ENCODE data around the gene GATB.

Gene GATB

GRCh38 chr4:151694961-151695720 lies 65.7 kb downstream of the GATB start:
- peak; percentile 28 for DNase-seq (ENCODE audit: low read depth)

GRCh38 chr4:151692821-151693673 lies 67.8 kb downstream of the GATB start:
- no peak for DNase-seq (ENCODE audit: low read depth)

GRCh38 chr4:151692443-151692782 lies 68.4 kb downstream of the GATB start:
- no peak for DNase-seq (ENCODE audit: low read depth)

- no peak for DNase-seq (ENCODE audit: low read depth)
Observed at GRCh38 chr4:151691639-151692442, 69.0 kb downstream of the GATB start.

GRCh38 chr4:151690876-151691275 lies 69.9 kb downstream of the GATB start:
- DNase-seq (ENCODE audit: low read depth), result no peak

GRCh38 chr4:151690164-151690870 lies 70.5 kb downstream of the GATB start:
- peak; percentile 85 for DNase-seq (ENCODE audit: low read depth)

GRCh38 chr4:151689211-151689991 lies 71.4 kb downstream of the GATB start:
- no peak for DNase-seq (ENCODE audit: low read depth)

GRCh38 chr4:151688785-151689043 lies 72.1 kb downstream of the GATB start:
- DNase-seq (ENCODE audit: low read depth), result no peak

- DNase-seq (ENCODE audit: low read depth), result peak; percentile 91
Observed at GRCh38 chr4:151688003-151688784, 72.6 kb downstream of the GATB start.

- DNase-seq (ENCODE audit: low read depth), result peak; percentile 78
Observed at GRCh38 chr4:151687021-151687640, 73.7 kb downstream of the GATB start.

GRCh38 chr4:151685303-151685702 lies 75.5 kb downstream of the GATB start:
- no peak for DNase-seq (ENCODE audit: low read depth)

- no peak for DNase-seq (ENCODE audit: low read depth)
Observed at GRCh38 chr4:151681085-151681484, 79.7 kb downstream of the GATB start.

GRCh38 chr4:151679231-151679630 lies 81.6 kb downstream of the GATB start:
- no peak for DNase-seq (ENCODE audit: low read depth)

GRCh38 chr4:151678048-151678872 lies 82.5 kb downstream of the GATB start:
- DNase-seq (ENCODE audit: low read depth), result no peak

GRCh38 chr4:151677193-151677592 lies 83.6 kb downstream of the GATB start:
- DNase-seq (ENCODE audit: low read depth), result no peak

- DNase-seq (ENCODE audit: low read depth), result peak; percentile 80
Observed at GRCh38 chr4:151676301-151676700, 84.5 kb downstream of the GATB start.

- no peak for DNase-seq (ENCODE audit: low read depth)
Observed at GRCh38 chr4:151675411-151675971, 85.3 kb downstream of the GATB start.

- no peak for DNase-seq (ENCODE audit: low read depth)
Observed at GRCh38 chr4:151674804-151675391, 85.9 kb downstream of the GATB start.
